GM12891 (cell line): Measurements from ENCODE around the gene CMSS1.
A peak's percentile ranks its signal among the peaks of the same experiment; 100 is the strongest.

Experiments
- DNase-seq: peaks from one replicate; pipeline ENCODE4 v3.0.0; 2011; ENCODE audit warnings: low spot score; ENCODE audit not compliant: insufficient read length
- FAIRE-seq: peaks from 2 replicates; lab custom pipeline; 2011; peaks lifted over from hg19 to GRCh38; lab: Jason Lieb, UNC
- PAX5 ChIP-seq: IDR thresholded peaks from 2 replicates; pipeline ENCODE4 v1.6.1; 2011; ENCODE audit warnings: low read length, moderate library complexity, mild to moderate bottlenecking; ENCODE audit not compliant: insufficient read depth, severe bottlenecking
- POLR2A ChIP-seq: IDR thresholded peaks from 2 replicates; pipeline ENCODE4 v1.6.1; 2011; ENCODE audit warnings: low read depth, low read length, control low read depth
- POLR2AphosphoS5 ChIP-seq: IDR thresholded peaks from 2 replicates; pipeline ENCODE4 v1.6.1; 2011; ENCODE audit warnings: low read depth, low read length, control low read depth
- POU2F2 ChIP-seq: IDR thresholded peaks from 2 replicates; pipeline ENCODE4 v1.6.1; 2011; ENCODE audit warnings: low read depth, mild to moderate bottlenecking, control low read depth, low read length, moderate library complexity
- SPI1 ChIP-seq: IDR thresholded peaks from 2 replicates; pipeline ENCODE4 v1.6.1; 2011; ENCODE audit warnings: low read depth, low read length, control low read depth
- TAF1 ChIP-seq: IDR thresholded peaks from 2 replicates; pipeline ENCODE4 v1.6.1; 2011; ENCODE audit warnings: low read depth, low read length, control low read depth

CMSS1 gene

GRCh38 chr3:99877031-99877579, 59.4 kb downstream of the CMSS1 start:
- TF ChIP-seq POLR2A (no peak), POLR2AphosphoS5 (no peak), PAX5 (no peak), TAF1 (no peak), SPI1 (no peak), POU2F2 (no peak)
- no peak for DNase-seq
- FAIRE-seq: no peak

- FAIRE-seq (peak; percentile 83), DNase-seq (no peak)
- TF ChIP-seq PAX5: no peak
- TF ChIP-seq POLR2AphosphoS5: no peak
- no peak for TF ChIP-seq POLR2A
Measured at GRCh38 chr3:99878005-99878404, 60.3 kb downstream of the CMSS1 start.

GRCh38 chr3:99879275-99879674, 61.6 kb downstream of the CMSS1 start:
- peak; percentile 82 for TF ChIP-seq SPI1
- TF ChIP-seq PAX5: no peak
- no peak for FAIRE-seq
- no peak for DNase-seq

- TF ChIP-seq PAX5: no peak
- no peak for TF ChIP-seq SPI1
- TF ChIP-seq POLR2A: no peak
- TF ChIP-seq POLR2AphosphoS5: no peak
- TF ChIP-seq TAF1: no peak
- no peak for TF ChIP-seq POU2F2
- FAIRE-seq (no peak), DNase-seq (no peak)
Measured at GRCh38 chr3:99881121-99881524, 63.5 kb downstream of the CMSS1 start.

GRCh38 chr3:99882436-99883137, 64.9 kb downstream of the CMSS1 start:
- TF ChIP-seq SPI1 (no peak), POLR2AphosphoS5 (no peak), POU2F2 (no peak), TAF1 (no peak), PAX5 (no peak), POLR2A (no peak)
- FAIRE-seq (no peak), DNase-seq (no peak)

- DNase-seq (no peak), FAIRE-seq (no peak)
- no peak for TF ChIP-seq POLR2AphosphoS5
- TF ChIP-seq SPI1: no peak
- no peak for TF ChIP-seq TAF1
- no peak for TF ChIP-seq POLR2A
- no peak for TF ChIP-seq PAX5
- no peak for TF ChIP-seq POU2F2
Measured at GRCh38 chr3:99883138-99883461, 65.4 kb downstream of the CMSS1 start.

- FAIRE-seq (peak; percentile 13), DNase-seq (no peak)
- no peak for TF ChIP-seq SPI1
- no peak for TF ChIP-seq POU2F2
- TF ChIP-seq PAX5: no peak
- no peak for TF ChIP-seq POLR2A
- no peak for TF ChIP-seq TAF1
- no peak for TF ChIP-seq POLR2AphosphoS5
Measured at GRCh38 chr3:99883693-99884092, 66.0 kb downstream of the CMSS1 start.

GRCh38 chr3:99884484-99884883, 66.8 kb downstream of the CMSS1 start:
- DNase-seq (no peak), FAIRE-seq (peak; percentile 55)
- no peak for TF ChIP-seq TAF1
- TF ChIP-seq POLR2A: no peak
- no peak for TF ChIP-seq PAX5
- TF ChIP-seq SPI1: no peak
- no peak for TF ChIP-seq POU2F2
- TF ChIP-seq POLR2AphosphoS5: no peak

GRCh38 chr3:99885085-99885484, 67.4 kb downstream of the CMSS1 start:
- TF ChIP-seq POLR2A (no peak), POLR2AphosphoS5 (no peak), SPI1 (no peak), POU2F2 (no peak)
- no peak for DNase-seq
- FAIRE-seq: no peak

GRCh38 chr3:99885851-99886250, 68.2 kb downstream of the CMSS1 start:
- DNase-seq (no peak), FAIRE-seq (no peak)
- TF ChIP-seq PAX5 (no peak), TAF1 (no peak), POU2F2 (no peak), POLR2A (no peak), POLR2AphosphoS5 (no peak), SPI1 (no peak)
